ENCODE results near the gene FBN2.
"Not testable (repeated sequence)": the region's sequence is repeated elsewhere in the genome, so short reads cannot be mapped to it uniquely, and the experiment has no call there.

The FBN2 gene

DNA sequence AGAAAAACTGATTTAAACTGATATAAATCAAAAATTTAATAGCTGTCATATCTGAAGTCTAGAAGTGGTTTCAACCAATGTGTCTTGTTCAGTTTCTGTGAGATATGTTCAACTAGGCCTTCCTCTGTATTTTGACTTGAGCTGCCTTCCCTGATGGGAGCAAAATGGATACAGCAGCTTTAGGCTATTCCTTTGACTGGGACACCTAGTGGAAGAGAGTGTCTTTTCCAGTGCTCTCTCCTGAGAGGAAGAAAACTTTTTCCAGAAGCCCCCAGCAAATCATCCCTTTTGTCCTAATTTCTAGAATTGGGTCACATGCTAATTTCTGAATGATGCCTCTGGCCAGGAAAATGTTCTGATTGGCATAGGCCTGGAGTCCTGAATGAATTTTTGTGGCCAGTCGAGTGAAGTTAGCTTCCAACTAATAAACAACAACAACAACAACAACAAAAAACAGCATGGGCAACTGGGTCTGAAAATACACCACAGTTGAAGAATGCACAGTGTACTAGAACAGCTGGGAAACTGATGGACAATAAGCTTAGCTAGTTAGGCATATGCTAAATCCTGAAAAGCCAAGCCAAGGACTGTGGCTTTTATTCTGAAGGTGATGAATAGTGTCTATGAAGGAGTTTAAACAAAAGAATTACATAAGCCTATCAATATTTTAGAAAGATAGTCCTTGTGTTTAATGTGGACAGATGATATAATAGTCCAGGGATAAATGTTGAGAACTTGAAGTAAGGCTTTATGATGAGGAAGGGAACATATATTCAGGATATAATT lies 125.7 kb downstream of the FBN2 start:
- no peak for DNase-seq

DNA sequence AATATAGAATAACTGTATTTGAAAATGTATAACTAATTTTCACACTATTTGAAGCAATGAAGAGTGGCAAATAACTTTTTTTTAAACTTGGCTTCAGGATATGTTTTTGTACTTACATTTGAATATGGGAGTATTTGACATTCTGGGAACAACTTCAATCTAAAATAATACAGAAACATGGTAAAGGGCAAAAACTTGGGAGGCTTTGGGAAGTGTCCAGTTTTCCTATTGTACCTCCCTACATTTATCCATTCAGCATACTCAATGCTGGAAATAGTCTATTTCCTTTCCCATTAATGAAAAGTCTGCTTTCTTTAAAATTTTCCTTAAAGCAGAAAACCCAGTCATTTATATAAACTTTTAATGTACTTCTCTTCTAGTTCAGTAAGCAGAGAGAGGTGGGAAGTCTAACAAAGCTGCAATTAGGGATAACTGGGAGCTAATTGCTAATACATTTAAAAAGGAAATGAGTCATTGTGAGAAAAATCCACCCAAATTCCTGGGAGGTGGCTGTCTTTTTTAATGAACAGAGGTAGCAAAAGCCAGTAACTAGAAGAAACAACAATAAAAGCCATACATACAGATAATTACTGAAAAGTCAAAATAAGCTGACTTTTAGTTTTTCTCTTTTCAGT lies 128.8 kb downstream of the FBN2 start:
- DNase-seq, result no peak

DNA sequence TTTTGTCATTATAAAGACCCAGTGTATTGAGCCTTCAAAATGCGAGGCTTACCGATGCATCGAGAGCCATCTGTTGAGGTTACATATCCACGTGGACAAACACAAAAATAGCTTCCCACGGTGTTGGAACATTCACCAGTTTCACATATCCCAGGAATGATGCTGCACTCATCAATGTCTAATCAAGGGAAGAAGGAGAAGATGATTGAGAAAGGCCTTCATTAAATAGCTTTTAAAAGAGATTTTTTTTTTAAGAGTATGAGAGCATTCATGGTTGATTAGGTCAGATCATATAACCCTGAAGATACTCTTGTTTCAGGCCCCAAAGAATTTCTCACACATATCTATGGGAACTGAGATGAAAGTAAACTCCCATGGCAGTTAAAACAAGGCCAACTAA lies 129.4 kb downstream of the FBN2 start:
- no peak for DNase-seq

DNA sequence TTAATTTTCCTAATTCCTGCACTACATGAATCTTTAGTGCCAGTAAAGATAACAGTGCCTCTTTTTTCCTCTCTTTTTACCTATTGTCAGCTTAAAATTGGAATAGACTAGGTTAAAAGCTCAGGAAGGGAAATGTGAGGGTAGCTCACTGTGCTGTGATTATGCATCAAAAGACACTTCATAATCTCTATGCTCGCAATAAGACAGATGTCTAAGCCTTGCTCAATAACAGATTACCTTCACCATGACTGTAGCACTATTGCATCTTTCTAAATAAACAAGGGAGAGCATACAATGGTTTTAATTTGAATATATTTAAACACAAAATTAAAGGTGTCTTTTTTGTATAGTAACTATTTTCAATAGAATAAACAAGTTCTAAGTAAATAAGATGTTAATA lies 130.1 kb downstream of the FBN2 start:
- no peak for DNase-seq

DNA sequence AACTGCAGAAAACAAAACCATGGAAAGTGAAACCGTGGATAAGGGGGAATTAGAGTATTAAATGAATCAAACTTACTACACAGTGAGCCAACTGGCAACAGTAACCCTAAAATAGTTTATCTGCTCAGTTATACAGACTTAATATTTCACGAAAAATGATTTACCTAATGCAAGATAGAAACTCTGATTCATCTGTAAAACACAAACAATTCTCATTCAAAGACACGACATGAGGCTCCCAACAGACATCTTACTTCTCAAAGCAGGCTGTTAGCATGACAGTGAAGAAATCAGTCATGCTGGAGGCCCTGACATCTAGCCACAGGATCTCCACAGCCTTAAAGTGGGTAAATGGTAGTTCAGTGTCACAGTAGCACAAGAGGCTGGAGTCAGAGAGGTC lies 131.2 kb downstream of the FBN2 start:
- no peak for DNase-seq

DNA sequence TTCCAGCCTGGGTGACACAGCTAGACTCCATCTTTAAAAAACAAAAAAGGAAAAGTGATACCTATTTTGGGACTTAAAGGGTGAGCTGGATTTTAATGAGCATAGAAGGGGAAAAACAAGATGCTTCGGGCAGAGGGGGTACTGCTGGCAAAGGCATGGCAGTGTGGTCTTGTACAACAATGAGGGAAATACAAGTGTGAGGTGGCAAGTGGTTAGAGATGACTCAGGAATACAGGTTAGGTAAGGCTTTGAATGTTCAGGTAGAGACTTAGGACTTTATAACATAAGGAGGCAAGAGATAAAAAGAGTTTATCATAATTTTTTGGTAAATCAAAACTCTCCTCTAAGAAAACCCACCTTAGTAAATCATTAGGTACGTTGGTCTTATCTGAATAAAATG lies 132.9 kb downstream of the FBN2 start:
- DNase-seq, result no peak

DNA sequence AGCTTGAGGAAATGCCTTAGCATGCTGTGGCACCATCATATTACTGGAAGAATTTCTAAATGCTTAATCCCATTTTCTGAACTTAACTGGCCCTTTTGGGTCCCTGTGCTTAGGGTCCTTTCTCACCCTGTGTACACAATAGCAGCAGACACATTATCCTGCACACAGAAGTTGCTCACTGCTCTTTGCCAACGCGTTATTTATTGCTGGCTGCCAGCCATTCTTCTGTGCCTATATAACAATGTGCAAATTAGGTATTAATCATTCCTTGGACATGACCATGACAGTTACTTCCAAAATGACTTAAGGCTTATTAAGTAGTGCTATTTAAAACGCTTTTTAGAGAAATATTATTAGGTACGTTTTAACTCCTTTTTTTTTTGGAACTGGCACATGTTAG lies 134.7 kb downstream of the FBN2 start:
- no peak for DNase-seq

DNA sequence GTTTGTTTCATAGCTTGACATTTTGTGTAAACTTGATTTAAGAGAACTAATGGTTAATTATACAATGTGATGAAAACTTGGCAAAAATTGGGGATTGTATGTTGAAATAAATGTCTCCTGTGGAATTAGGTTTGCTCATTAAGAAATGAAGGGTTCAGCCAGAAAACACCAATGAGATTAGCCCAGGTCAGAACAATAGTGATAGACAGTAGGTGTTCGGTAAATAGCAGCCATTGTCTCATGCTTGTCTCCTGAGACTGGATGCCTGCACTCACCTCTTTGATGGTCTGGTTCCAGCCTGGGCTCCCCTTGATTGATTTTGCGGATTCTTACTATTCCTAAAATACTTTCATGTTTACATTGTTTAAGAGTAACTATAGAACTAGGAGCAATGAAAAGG lies 135.5 kb downstream of the FBN2 start:
- DNase-seq, result no peak

DNA sequence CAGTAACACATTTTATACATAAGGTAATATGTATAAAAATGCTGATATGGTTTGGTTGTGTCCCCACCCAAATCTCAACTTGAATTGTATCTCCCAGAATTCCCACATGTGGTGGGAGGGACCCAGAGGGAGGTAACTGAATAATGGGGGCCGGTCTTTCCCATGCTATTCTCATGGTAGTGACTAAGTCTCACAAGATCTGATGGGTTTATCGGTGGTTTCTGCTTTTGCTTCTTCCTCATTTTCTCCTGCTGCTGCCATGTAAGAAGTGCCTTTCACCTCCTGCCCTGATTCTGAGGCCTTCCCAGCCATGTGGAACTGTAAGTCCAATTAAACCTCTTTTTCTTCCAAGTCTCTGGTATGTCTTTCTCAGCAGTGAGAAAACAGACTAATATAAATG lies 137.3 kb downstream of the FBN2 start:
- DNase-seq, result not testable (repeated sequence)

DNA sequence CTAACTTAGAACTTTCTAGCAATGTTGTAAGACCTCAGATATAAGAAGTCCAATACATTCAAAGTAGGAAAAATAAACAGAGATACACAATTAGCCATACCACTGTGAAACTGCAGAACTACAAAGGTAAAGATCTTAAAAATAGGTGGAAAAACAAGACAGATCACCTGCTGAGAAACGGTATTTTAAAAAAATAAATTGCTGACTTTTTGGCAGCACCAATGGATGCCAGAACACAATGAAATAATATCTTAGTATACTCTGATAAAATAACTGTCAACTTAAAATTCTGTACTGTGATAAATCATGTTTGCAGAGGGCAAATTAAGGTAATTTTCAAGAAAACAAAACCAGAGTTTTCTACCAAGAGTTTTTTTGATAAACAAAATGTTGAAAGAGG lies 138.9 kb downstream of the FBN2 start:
- no peak for DNase-seq

DNA sequence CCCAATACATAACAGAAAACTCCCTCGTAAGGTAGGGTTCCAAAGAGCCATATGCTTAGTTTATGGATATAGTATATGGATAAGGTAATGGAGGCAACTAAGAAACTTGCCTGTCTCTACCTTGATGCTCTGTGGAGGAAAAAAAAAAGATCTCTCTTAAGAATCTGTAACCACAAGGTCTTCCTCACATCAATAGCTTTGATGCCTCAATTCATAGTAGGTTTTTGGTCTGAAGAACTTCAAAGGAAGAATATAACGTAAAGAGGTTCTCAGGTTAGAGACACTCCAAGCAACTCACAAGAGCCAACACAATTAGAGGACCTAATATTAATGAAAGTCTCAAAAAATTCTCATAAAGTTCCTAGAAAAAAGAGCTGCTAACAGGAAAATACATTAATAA lies 140.2 kb downstream of the FBN2 start:
- DNase-seq, result no peak

DNA sequence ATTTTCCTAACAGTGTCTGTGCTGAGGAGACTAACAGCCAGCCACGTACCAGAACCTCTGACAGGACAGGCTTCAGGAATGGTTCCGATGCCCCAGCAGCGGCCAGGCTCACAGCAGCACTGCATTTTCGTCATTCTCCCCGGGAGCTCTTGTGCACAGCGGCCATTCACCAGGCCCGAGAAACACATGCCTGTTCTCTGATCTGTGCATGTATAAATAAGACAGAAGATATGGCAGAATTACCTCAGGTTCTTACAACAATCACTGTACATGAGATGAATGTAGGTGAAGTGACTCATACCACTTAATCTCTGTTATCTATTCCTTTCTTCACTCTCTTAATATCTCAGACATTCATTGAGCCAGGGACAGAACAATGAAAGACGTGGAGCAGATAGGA lies 143.0 kb downstream of the FBN2 start:
- DNase-seq, result no peak

DNA sequence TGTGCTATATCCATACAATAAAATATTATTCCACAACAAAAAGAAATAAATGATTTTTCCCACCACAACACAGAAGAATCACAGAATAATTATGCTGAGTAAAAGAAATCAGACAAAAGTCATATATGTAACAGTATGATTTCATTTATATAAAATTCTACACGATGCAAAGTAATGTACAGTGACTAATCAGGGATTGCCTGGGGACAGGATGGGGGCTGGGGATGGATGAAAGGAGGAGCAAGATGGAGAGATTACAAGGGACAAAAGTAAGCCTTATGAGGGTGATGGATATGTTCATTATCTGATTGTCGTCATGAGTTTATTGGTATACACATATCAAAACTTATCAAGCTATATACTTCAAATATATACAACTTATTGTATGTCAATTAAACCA lies 154.0 kb downstream of the FBN2 start:
- no peak for DNase-seq

DNA sequence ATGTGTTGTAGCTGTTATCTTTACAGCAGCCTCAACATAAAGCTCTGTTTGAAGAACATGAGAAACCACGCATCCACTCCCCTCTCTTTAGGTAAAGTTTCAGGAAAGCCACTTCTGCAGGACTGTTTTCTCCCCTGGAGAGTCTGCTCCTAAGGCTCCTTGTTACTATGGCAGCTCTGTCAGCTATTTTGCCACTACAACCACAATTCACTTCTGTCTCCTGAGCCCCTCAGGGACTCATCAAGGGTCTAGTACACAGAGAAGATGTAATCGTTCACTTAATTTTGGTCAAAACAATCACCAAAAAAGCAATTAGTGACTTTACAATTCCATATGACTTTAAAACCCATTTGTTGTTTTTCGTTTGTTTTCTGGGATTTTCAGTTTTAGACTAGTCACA lies 157.7 kb downstream of the FBN2 start:
- DNase-seq, result no peak

DNA sequence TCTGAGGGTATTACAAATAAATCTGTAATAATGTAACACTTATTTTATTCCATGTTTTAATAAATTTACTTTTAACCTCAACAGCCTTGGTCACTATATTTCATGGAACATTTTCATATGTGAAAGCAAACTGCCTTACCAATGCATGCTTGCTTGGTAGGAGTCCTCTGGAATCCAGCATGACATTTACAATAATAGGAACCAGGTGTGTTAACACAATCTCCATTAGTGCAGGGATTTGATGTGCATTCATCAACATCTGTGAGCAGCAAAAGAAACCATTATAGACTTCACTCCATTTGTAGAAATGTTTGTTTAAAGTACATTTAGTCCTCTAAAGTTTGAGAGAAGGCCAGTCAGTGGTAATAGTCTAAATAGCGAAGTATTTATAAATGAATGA lies 159.4 kb downstream of the FBN2 start:
- DNase-seq, result no peak

DNA sequence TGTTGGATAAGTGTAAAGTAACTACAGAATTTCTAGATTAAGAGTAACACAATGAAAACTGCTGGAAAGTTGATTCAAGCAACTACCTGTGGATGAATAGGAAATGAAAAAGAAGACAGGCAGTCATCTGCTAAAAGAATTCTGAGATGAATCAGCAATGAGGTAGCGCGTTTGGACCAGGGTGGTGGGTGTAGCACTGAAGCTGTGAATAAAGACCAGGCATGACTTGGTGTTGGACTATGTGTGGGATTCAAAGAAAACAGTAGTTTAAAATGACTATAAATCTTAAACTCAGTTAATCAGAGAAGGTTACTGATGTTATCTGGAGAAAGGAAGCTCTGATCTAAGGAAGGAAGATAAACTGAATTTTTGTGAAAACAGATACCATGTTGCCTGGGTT lies 159.8 kb downstream of the FBN2 start:
- DNase-seq, result no peak

DNA sequence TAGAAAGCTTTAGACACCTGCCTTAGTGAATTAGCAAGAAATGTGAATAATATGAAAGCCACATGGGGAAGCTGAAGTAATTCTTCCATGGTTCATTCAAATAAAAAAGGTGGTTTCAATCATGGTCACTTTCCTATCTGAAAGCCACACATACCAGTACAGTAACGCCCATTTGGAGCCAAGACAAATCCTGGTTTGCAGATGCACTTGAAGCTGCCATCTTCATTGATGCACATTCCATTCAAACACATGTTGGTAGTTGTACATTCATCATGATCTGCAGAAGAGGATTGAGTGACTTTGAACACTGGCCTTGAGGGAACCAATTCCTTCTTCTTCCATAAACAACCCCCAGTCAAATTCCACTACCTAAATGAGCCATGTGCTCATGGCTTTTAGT lies 161.5 kb downstream of the FBN2 start:
- no peak for DNase-seq

DNA sequence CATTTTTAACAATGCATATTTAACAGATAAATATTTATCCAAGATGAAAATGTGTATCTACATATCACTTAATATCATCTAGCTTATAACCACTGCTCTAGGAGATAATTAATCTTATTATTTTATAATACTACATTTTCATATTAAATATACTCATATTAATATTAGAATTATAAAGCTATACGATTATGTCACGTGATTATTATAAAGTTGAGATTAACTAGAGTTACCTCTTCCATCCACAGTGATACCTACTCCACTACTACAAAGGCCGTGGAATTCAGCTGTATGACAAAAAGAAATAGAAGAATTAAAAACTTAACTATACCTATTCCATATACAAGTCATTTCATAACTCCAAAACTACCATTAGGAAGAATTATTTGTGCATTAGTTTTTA lies 171.9 kb downstream of the FBN2 start:
- DNase-seq, result no peak

DNA sequence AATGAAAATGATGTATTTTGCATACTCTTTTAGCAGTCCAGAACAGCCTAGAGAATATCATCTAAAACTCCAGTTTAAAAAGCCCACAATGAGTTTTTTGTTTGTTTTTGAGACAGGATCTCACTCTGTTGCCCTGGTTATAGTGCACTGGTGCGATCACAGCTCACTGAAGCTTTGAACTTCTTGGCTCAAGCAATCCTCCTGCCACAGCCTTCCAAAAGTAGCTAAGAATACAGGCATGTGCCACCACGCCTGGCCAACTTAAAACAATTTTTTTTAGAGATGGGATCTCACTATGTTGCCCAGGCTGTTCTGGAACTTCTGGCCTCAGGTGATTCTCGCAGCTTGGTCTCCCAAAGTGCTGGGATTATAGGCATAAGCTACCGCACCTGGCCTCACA lies 175.7 kb downstream of the FBN2 start:
- no peak for DNase-seq

DNA sequence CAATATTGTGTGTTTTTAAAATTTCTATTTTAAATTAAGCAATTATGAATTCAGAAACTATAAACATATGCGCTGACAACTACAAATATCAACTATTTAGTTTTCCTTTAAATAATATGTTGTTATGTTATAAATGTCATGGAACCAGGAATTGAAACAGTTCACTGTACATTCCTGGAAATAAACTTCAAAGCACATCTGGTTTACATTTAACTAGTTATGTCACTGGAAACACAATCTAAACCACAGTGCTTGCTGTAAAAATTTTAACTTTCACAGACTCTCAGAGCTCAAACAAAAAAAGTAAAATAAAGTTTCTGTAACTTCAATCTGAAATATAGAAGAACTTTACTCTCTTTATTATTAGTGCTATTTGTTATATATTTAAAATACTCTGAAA lies 179.2 kb downstream of the FBN2 start:
- no peak for DNase-seq

DNA sequence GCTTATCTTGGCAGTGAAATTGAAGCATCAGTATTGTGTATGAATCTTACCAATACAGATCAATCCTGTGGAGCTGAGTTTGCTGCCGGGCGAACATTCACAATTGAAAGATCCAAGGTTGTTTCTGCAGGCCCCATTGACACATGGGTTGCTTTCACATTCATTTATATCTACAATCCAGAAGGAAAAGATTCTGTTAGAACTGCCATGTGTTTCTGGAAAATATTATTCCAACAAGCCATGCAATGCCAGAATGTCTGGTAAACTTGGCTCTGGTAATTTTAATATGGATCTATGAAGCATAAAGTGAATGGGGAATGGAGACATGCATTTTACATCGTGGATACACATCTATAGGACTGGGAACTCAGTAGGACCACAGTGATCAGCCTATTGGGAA lies 180.8 kb downstream of the FBN2 start:
- no peak for DNase-seq

DNA sequence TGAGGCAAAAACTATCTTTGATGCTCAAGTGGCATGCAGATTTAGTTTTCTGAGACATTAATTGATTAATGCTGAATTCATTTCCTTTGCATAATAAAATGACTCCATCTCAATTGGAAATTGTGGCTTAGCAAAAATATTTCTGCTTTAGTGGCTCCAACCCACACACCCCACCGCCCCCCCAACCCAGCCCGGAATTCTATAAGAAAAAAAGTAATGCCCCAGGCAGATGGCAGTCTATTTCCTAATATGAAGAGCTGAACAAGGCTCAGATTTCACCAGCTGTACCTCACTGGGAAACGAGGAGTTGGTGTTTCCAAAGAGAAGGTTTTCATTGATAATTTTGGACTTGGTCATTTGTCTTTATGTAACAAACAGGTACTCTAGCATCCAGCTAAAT lies 182.1 kb downstream of the FBN2 start:
- no peak for DNase-seq

DNA sequence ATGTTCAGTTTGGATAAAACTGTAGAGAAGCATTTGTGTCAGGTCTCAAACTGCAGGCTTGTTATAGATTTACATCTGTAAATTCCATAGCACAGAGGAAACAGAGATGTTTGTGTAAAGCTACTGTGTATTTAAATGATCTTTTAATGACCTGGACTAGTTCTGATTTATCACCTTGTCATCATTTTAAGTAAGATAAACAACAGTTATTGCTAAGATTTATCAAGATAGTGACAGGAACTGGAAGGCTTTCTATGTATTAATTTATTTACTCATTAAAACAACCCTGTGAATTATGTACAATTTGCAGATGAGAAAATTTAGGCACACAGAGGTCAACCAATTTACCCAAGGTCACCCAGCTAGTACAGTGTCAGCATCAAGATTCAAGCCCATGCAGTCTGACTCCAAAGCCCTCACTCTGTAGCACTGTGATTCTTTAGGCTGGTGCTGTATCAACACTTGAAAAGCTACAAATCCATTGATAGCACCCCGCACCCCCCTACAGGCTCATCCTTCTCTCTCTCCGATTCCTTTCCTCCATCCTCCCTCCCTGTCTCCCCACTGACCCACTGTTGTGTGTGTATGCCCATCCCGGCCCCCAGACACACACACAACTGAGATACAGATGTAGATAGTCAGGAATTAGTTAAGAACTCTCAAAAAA lies 184.5 kb downstream of the FBN2 start:
- no peak for DNase-seq

DNA sequence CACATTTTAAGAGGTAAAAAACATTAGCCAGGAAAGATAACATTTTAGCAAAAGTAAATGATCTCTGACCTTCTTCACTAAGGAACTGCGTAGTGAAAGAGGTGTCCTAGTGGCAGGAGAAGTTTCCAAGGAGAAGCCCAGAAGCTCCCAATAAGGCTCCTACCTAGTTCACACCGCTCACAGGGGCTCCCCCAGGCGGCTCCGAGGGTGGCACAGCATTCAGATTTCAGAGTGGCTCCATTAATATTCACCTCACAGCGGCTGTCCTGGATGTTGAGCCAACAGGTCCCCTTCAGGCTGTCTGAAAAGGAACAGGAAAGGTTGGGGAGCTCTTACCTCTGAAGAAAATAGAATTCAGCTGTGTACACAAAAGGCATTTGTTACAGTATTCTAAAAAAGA lies 187.3 kb downstream of the FBN2 start:
- DNase-seq, result no peak
